Heart left ventricle (tissue), 16 donors: ENCODE data around the gene GRK5. TPM values are rescaled to one million over a fixed set of nuclear protein-coding genes. Genes with fewer than 3 reads are reported as not detected.

Experiments
- ATAC-seq, 4 donors: fragments of 200-7000 bp; cut with Tn5 transposase; one replicate each; pipeline ENCODE4 v1.9.1; 2020 to 2022; ENCODE audit warnings: moderate library complexity in 4 of 4, mild to moderate bottlenecking in 3 of 4, moderate number of reproducible peaks in 1 of 4
- DNase-seq, 5 donors: peaks; one replicate each; pipeline ENCODE4 v3.0.0-alpha.2; 2020
- H3K27ac ChIP-seq, 12 donors: fragments of 200-600 bp; sonication (generic) in 4 of 12; one replicate each; pipeline versions ENCODE4 v1.5.0 to v1.8.0; 2016 to 2022; ENCODE audit warnings: mild to moderate bottlenecking in 2 of 12
- H3K27me3 ChIP-seq, 9 donors: fragments of 200-600 bp; sonication (generic) in 2 of 9; one replicate each; pipeline versions ENCODE4 v1.5.1 to v1.8.0; 2016 to 2022; ENCODE audit warnings: mild to moderate bottlenecking in 3 of 9
- H3K36me3 ChIP-seq, 9 donors: fragments of 200-600 bp; sonication (generic) in 2 of 9; one replicate each; pipeline versions ENCODE4 v1.5.0 to v1.8.0; 2018 to 2022; ENCODE audit warnings: mild to moderate bottlenecking in 2 of 9
- H3K4me1 ChIP-seq, 12 donors: fragments of 200-600 bp; sonication (generic) in 4 of 12; one replicate each; pipeline versions ENCODE4 v1.5.0 to v1.8.0; 2016 to 2022; ENCODE audit warnings: mild to moderate bottlenecking in 3 of 12
- H3K4me3 ChIP-seq, 12 donors: fragments of 200-600 bp; sonication (generic) in 4 of 12; one replicate each; pipeline versions ENCODE4 v1.5.0 to v1.8.0; 2017 to 2022; ENCODE audit warnings: mild to moderate bottlenecking in 9 of 12, moderate library complexity in 4 of 12
- H3K9me3 ChIP-seq, 12 donors: fragments of 200-600 bp; sonication (generic) in 4 of 12; one replicate each; pipeline versions ENCODE4 v1.5.0 to v1.8.0; 2016 to 2022; ENCODE audit warnings: mild to moderate bottlenecking in 1 of 12
- POLR2A ChIP-seq, 2 donors: fragments of 450-650 bp; IDR thresholded peaks; one replicate each; pipeline ENCODE4 v1.6.1; 2017; ENCODE audit warnings: antibody characterized with exemption in 2 of 2, mild to moderate bottlenecking in 2 of 2, moderate library complexity in 2 of 2
- WGBS, 4 donors: extraction: QIAGEN DNeasy Blood & Tissue Kit in 2 of 4; methylation state at CpG; one replicate each; pipeline versions ENCODE4 v1.1.5 to v1.1.7; 2013 to 2018; 5-methylcytosine and 5-hydroxymethylcytosine counted together
- intact Hi-C, 10 donors: fragments of 100-400 bp; cut with DNase I; formaldehyde crosslinking; loops; one replicate each; pipeline versions ENCODE4 v1.11.1 to v1.14.2; 2022
- polyA plus RNA-seq, 2 donors: library from polyadenylated mRNA; stranded (reverse); fragments of 200-250 nt; gene quantifications; one replicate each; pipeline ENCODE4 v1.2.3, GENCODE V29; 2013
- total RNA-seq, 9 donors: library from RNA; depleted of rRNA in 2 of 9; stranded (reverse); fragments of >200 nt in 2 of 9; fragmentation: NEBNext Ultra II Directional in 3 of 9; extraction: Animal tissue kit (Norgen Biotek cat#: 25700) in 3 of 9; gene quantifications; one replicate each; pipeline versions ENCODE4 v1.1.0 to v1.2.4, GENCODE V29; 2016 to 2023
- TF ChIP-seq, protein P1 (sequence below), 12 donors: fragments of 200-600 bp; sonication (generic) in 4 of 12; IDR thresholded peaks; one replicate each; pipeline versions ENCODE4 v1.5.0 to v1.8.0; 2018 to 2022; ENCODE audit warnings: antibody characterized with exemption in 12 of 12, mild to moderate bottlenecking in 5 of 12
- donor health status: ischemic (EF 13 %, LVEDD 7.1; RV severe dilation, severe dysfunction).
- donor health status: healthy with polysubstance abuse.
- donor health status: DM: no; HTN: yes; CAD: no.
- donor health status: DM: no; HTN: no; CAD: no.
- donor health status: ischemic (EF 25% LVEDD 6.9; RV normal size, moderate dysfunction).
- donor health status: ischemic (EF 25% LVEDD 5.7; RV mildly dilated, moderate dysfunction).
- donor health status: healthy.
- donor health status: DM: yes; HTN: yes; CAD: no.
- donor health status: ischemic (EF 35%, LVEDD 5.7; RV mildly dilated, moderate dysfunction).
- donor health status: nonischemic (EF 11% LVEDD 7.7; RV severe dilation, severe dysfunction).
- donor health status: DM: yes; HTN: yes; CAD: no.
- donor health status: PGD.
- donor health status: ischemic (EF 29% LVEDD 5.4; RV normal size, mild dysfunction).
- donor health status: nonischemic (EF 23%, LVEDD 6.1; RV moderate dilation, normal function).

Gene GRK5
- total and polyA plus RNA-seq, 11 donors: 13.1 to 58.0 (median 30.2) TPM

DNA sequence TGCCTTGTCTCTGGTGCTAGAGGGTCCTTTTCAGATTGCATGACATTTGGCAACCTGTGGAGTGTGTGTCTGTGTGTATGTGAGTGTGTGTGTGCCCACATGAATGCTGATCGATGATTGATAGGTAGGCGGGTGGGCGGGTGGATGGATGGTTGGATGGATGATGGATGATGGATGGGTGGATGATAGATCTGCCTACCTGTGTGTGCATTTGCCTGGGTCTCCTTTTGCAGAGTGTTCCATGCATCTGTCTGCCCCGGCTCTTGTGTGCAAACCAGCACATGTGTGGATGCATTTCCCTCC, 235.3 kb downstream of the GRK5 start:
- Histone ChIP-seq H3K9me3 (no peaks in the 10 kb centered on the region), H3K27me3 (no peaks in the 10 kb centered on the region), H3K4me3 (no peak overlapping the region), H3K36me3 (peaks cover 0 to 75% (median 37%) of the 10 kb centered on the region in 9 donors), H3K27ac (peak overlapping the region in 6 of 12 donors; percentile 21 to 88 (median 87)), H3K4me1 (peaks cover 0 to 36% (median 18%) of the 10 kb centered on the region in 12 donors)
- no peak for ATAC-seq
- WGBS, 4 donors: 89 to 97% (median 94%) methylated on average over 4 of the region's 4 CpGs
- intact Hi-C loops: no loop called here
- no peak for TF ChIP-seq POLR2A (IDR thresholded peaks at IDR 0.05)
- TF ChIP-seq, protein P1, sequence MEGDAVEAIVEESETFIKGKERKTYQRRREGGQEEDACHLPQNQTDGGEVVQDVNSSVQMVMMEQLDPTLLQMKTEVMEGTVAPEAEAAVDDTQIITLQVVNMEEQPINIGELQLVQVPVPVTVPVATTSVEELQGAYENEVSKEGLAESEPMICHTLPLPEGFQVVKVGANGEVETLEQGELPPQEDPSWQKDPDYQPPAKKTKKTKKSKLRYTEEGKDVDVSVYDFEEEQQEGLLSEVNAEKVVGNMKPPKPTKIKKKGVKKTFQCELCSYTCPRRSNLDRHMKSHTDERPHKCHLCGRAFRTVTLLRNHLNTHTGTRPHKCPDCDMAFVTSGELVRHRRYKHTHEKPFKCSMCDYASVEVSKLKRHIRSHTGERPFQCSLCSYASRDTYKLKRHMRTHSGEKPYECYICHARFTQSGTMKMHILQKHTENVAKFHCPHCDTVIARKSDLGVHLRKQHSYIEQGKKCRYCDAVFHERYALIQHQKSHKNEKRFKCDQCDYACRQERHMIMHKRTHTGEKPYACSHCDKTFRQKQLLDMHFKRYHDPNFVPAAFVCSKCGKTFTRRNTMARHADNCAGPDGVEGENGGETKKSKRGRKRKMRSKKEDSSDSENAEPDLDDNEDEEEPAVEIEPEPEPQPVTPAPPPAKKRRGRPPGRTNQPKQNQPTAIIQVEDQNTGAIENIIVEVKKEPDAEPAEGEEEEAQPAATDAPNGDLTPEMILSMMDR (IDR thresholded peaks at IDR 0.05): no peak
- DNase-seq: no peak

DNA sequence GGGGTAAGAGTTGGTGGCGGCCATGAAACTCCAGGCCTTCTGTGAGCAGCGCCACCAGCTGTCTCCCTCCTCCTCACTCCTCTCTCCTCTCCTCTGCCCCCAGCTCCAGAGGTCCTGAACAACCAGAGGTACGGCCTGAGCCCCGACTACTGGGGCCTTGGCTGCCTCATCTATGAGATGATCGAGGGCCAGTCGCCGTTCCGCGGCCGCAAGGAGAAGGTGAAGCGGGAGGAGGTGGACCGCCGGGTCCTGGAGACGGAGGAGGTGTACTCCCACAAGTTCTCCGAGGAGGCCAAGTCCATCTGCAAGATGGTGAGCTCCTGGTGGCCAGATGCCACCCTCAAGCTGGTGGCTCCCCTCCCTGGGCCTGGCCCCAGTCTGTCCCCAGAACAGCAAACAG, 236.1 kb downstream of the GRK5 start:
- Histone ChIP-seq H3K36me3 (peaks cover 0 to 75% (median 39%) of the 10 kb centered on the region in 9 donors), H3K27ac (peak overlapping the region in 8 of 12 donors; percentile 0 to 71 (median 50)), H3K4me3 (no peak overlapping the region), H3K4me1 (peaks cover 0 to 36% (median 18%) of the 10 kb centered on the region in 12 donors), H3K9me3 (no peaks in the 10 kb centered on the region), H3K27me3 (no peaks in the 10 kb centered on the region)
- peak in 1 of 5 donors; percentile 61 for DNase-seq
- intact Hi-C loops: no loop called here
- ATAC-seq: no peak
- TF ChIP-seq, protein P1 (IDR thresholded peaks at IDR 0.05): no peak
- TF ChIP-seq POLR2A (IDR thresholded peaks at IDR 0.05): no peak
- WGBS, 4 donors: 92 to 95% (median 93%) methylated on average over 7 to 15 of the region's 15 CpGs

DNA sequence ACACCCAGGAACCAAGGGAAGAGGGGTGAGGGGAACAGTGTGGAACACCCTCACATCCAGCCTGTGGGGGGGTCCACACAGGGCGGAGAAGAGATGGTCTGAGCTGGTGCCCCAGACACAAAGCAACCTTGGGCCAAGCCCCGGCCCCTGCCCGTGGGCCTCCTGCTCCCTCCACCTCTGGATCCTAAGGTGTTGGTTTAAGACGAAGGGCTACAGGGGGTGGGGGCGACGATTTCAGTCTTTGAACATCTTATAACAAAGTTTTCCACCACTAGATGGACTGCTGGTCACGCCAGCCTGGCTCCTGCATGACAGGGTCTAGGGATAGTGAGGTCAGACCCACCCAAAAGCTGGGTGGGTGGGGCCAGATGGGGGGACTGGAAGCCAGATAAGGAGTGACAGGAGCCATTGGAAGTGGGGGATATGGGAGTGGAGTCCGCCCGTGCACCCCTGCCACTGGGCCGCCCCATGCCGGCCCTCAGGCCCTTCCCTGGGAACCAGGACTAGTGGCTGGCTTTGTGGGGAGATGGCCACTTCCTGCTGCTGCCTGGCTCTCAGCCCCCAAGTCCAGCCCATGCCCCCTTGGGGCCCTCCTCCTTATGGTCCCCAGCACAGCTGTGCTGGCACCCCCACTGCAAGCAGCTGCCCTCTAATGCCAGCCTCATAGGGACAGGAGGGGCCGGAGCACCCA, 236.7 kb downstream of the GRK5 start:
- no peaks in the 10 kb centered on the region for H3K27me3 ChIP-seq
- TF ChIP-seq, protein P1 (IDR thresholded peaks at IDR 0.05): no peak
- TF ChIP-seq POLR2A (IDR thresholded peaks at IDR 0.05): no peak
- peaks cover 0 to 36% (median 18%) of the 10 kb centered on the region in 12 donors for H3K4me1 ChIP-seq
- WGBS, 4 donors: 88 to 98% (median 91%) methylated on average over 8 to 12 of the region's 12 CpGs
- intact Hi-C loops: loop anchor here in 7 of 10 donors (2.0 kb wide), 4 partner anchors 235 to 245 kb away; partner anchors contain the start of gene GRK5 (in 1 of the 7)
- H3K9me3 ChIP-seq: no peaks in the 10 kb centered on the region
- peak overlapping the region in 8 of 12 donors; percentile 0 to 71 (median 50) for H3K27ac ChIP-seq
- H3K36me3 ChIP-seq: peaks cover 0 to 75% (median 40%) of the 10 kb centered on the region in 9 donors
- peak in 1 of 5 donors; percentile 40 for DNase-seq
- no peak for ATAC-seq
- H3K4me3 ChIP-seq: no peak overlapping the region

DNA sequence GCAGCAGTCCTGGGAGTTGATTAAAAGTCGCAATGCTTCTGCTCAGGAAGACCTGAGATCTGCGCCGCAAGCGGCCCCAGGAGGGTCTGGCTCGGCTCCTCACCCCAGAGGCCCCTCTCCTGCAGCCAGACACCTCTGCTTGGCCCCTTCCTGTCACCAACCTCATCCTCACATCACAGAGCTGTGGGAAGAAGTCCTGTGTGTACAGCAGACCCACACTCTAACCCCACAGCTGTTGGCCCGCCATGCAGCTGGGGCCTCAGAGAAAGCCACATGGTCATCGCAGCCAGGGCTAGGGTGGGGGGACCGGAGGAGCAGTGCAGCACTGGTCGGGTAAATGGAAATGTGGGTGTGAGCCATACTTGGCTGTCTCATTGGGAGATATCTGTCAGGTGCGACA, 237.5 kb downstream of the GRK5 start:
- no peaks in the 10 kb centered on the region for H3K27me3 ChIP-seq
- WGBS, 4 donors: 67 to 82% (median 71%) methylated on average over 6 to 10 of the region's 10 CpGs
- H3K4me1 ChIP-seq: peaks cover 0 to 42% (median 18%) of the 10 kb centered on the region in 12 donors
- intact Hi-C loops: loop anchor here (1.0 to 5.0 kb wide), 8 partner anchors 44 to 277 kb away; partner anchors contain the start of gene GRK5 (in 1 of the 10)
- no peak for TF ChIP-seq POLR2A (IDR thresholded peaks at IDR 0.05)
- TF ChIP-seq, protein P1 (IDR thresholded peaks at IDR 0.05): no peak
- H3K36me3 ChIP-seq: peaks cover 0 to 75% (median 40%) of the 10 kb centered on the region in 9 donors
- peak in 1 of 5 donors; percentile 48 for DNase-seq
- H3K27ac ChIP-seq: peak overlapping the region in 8 of 12 donors; percentile 0 to 71 (median 50)
- H3K4me3 ChIP-seq: no peak overlapping the region
- H3K9me3 ChIP-seq: no peaks in the 10 kb centered on the region
- ATAC-seq: peak in 2 of 4 donors; percentile 1 to 4
